BJ (cell line): ENCODE results near the gene SCN4A. TPM values are rescaled to one million over a fixed set of nuclear protein-coding genes. Genes with fewer than 3 reads are reported as not detected.
"Not testable (repeated sequence)": the region's sequence is repeated elsewhere in the genome, so short reads cannot be mapped to it uniquely, and the experiment has no call there.

ENCODE experiments used
- CTCF ChIA-PET: fragments of 350-600 bp; formaldehyde crosslinking; extraction: SDS; loops from one replicate; lab custom pipeline; 2021; ENCODE audit warnings: antibody characterized with exemption, inconsistent platforms; lab: Yijun Ruan, JAX
- POLR2A ChIA-PET: fragments of 300-600 bp; sonication (Branson Sonifier 250); formaldehyde crosslinking; extraction: SDS; loops from one replicate; lab custom pipeline; 2021; ENCODE audit warnings: antibody characterized with exemption; lab: Charles Lee
- DNase-seq: peaks from one replicate; pipeline ENCODE4 v3.0.0-alpha.2; 2011; ENCODE audit warnings: low read depth
- H3K27me3 ChIP-seq: 2 replicates; pipeline ENCODE4 v1.6.0; 2011; ENCODE audit warnings: low read length; ENCODE audit not compliant: control insufficient read depth, insufficient read depth
- H3K36me3 ChIP-seq: 2 replicates; pipeline ENCODE4 v1.5.1; 2011; ENCODE audit warnings: low read length; ENCODE audit not compliant: control insufficient read depth, insufficient read depth
- H3K4me3 ChIP-seq: 2 replicates; pipeline ENCODE4 v1.5.1; 2011; ENCODE audit warnings: low read depth, mild to moderate bottlenecking, control low read depth, low read length
- polyA plus RNA-seq: library from polyadenylated mRNA; depleted of rRNA; stranded (reverse); fragments of >200 nt; gene quantifications from 2 replicates; pipeline ENCODE4 v1.2.3, GENCODE V29; 2011; rRNA removed
- small RNA-seq: library from RNA; depleted of rRNA; stranded (forward); fragments of <200 nt; gene quantifications from one replicate; pipeline ENCODE3, GENCODE V24; 2012; ENCODE audit warnings: low replicate concordance, low read depth; ENCODE audit not compliant: insufficient read length
- TF ChIP-seq, protein P1 (sequence below): IDR thresholded peaks from 2 replicates; pipeline ENCODE4 v1.5.1; 2011; ENCODE audit warnings: low read depth, mild to moderate bottlenecking, control low read depth, inconsistent platforms, low read length, moderate library complexity; ENCODE audit not compliant: insufficient read depth

The SCN4A gene
- polyA plus RNA-seq, 1 experiment, result not detected

- POLR2A ChIA-PET, H3K4me3 ChIP-seq, DNase-seq, H3K36me3 ChIP-seq: not testable (repeated sequence)
- H3K27me3 ChIP-seq, result peaks cover 11% of the 10 kb centered on the region
- CTCF ChIA-PET, result interaction anchor here (2.7 kb wide), 1 partner anchor 11 kb away, joined by 12 read pairs; no protein-coding TSS in a partner anchor
These were observed 77.9 kb downstream of the SCN4A start for GRCh38 chr17:63894821-63895220.

DNA sequence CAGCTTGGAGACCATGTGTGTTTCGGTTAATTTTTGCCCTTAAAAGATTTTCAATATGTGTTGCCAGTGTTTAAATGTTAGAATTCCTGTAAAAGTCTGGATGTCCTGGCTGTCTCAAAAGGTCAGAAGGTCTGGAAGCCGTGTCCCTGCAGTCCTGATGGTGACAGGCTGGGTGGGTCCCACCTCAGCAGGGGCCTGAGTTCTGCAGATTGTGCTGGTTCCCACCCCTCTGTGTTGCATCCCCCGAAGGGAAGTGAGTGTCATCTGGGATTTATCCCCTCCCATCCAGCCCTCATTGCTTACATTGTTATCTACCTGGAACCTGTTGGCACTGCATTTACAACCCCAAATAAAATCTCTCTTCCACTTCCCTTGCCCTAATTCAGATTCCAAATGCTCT is 78.7 kb downstream of the SCN4A start:
- peaks cover 11% of the 10 kb centered on the region for H3K27me3 ChIP-seq
- CTCF ChIA-PET, result interaction anchor here (0.8 to 2.7 kb wide), 2 partner anchors 10 to 18 kb away, joined by 3 to 12 read pairs; partner anchors contain the start of gene CSHL1
- DNase-seq, H3K36me3 ChIP-seq, POLR2A ChIA-PET, H3K4me3 ChIP-seq: not testable (repeated sequence)

DNA sequence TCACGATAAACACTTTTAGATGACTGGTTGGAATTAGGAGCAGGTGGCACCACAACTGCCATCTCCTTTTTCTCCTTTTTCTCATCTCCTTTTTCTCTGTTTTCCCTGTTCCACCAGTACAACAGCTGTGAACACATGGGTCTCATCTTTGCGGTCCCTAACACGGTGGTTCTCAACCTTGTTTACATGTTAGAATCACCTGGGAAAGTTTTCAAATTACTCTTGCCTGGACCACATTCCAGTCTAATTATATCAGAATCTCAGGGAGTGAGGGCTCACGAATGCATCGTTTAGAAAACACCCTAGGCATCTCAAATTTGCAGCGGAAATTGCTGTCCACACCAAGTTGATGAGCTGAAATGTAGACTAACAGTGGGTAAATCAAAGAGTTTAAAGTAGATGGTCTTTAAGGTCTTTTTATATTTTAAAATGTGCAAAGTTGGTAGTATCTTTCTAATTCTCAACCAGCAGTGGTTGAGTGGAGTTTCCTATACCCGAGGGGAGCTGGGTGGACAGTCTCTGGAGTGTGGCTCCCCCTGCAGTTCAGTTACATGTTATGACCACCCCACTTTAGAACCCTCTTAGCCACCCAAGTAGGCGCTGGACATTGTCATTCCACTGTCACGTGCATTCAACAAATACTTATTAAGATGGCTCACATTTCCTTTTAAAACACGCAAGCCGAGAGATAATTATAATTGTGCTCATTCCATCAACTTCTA is 80.2 kb downstream of the SCN4A start:
- H3K4me3 ChIP-seq, POLR2A ChIA-PET: not testable (repeated sequence)
- CTCF ChIA-PET, result interaction anchor here (1.1 to 2.7 kb wide), 7 partner anchors 9 to 44 kb away, joined by 3 to 12 read pairs (median 4); partner anchors contain the start of gene GH2

DNA sequence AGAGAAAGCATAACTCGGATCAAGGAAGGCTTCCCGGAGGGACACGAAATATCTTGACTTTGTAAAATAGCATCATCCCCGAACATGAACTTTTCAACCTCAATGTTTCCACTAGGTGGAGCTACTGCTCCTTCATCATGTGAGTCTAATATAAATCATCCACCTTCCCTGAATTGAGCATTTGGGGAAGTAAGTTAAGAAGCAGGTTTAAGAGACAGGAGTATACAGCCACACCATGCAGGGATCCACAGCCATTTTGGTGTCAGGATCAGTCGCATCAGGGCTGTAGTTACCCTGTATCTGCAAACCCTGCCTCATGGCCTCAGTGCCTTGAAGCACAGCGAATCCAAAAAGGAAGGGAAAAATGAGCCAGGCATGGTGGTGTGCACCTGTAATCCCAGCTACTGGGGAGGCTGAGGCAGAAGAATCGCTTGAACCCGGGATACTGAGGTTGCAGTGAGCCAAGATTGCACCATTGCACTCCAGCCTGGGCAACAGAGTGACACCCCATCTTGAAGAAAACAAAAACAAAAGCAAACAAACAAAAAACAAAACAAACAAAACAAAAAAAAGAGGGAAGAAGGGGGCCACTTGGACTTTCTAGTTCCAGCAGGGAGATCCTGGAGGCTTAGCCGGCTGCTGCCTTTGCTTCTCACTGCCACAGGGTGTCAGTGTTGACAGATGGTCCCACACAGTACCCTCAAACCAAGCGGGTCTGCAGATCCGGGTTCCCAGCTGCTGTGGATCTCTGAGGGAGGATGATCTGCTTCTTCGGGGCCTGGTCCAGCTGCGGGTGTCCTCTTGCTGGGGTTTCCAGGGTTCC is 83.5 kb downstream of the SCN4A start:
- DNase-seq, H3K4me3 ChIP-seq, H3K36me3 ChIP-seq, POLR2A ChIA-PET: not testable (repeated sequence)
- H3K27me3 ChIP-seq, result peaks cover 13% of the 10 kb centered on the region
- CTCF ChIA-PET, result interaction anchor here (0.6 to 5.1 kb wide), 23 partner anchors 11 to 438 kb away, joined by 3 to 72 read pairs (median 3); partner anchors contain the start of genes CSHL1, GH2 and SMARCD2
- TF ChIP-seq, protein P1, sequence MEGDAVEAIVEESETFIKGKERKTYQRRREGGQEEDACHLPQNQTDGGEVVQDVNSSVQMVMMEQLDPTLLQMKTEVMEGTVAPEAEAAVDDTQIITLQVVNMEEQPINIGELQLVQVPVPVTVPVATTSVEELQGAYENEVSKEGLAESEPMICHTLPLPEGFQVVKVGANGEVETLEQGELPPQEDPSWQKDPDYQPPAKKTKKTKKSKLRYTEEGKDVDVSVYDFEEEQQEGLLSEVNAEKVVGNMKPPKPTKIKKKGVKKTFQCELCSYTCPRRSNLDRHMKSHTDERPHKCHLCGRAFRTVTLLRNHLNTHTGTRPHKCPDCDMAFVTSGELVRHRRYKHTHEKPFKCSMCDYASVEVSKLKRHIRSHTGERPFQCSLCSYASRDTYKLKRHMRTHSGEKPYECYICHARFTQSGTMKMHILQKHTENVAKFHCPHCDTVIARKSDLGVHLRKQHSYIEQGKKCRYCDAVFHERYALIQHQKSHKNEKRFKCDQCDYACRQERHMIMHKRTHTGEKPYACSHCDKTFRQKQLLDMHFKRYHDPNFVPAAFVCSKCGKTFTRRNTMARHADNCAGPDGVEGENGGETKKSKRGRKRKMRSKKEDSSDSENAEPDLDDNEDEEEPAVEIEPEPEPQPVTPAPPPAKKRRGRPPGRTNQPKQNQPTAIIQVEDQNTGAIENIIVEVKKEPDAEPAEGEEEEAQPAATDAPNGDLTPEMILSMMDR, result peak; percentile 57

More for the DNA sequence above, 80.2 kb downstream of the SCN4A start:
- H3K36me3 ChIP-seq, DNase-seq: not testable (repeated sequence)
- peaks cover 13% of the 10 kb centered on the region for H3K27me3 ChIP-seq
- TF ChIP-seq, protein P1, result peak; percentile 26; the same call in 1 of the 2 replicates

Small RNA genes within 50 kb of the gene (small RNA-seq; reads per million reads assigned to genes)
- gene AC127029.1, result not detected
- gene GH1, result not detected

Other genes with a start within 250 kb of the SCN4A start
- gene STRADA, start 231.1 kb downstream of the SCN4A start, polyA plus RNA-seq, result 21.0 and 30.9 TPM in 2 replicates
- 31.4 and 55.3 TPM in 2 replicates for gene CCDC47, start 199.3 kb downstream of the SCN4A start, polyA plus RNA-seq
- 56.3 and 99.3 TPM in 2 replicates for gene DDX42, start 198.7 kb downstream of the SCN4A start, polyA plus RNA-seq
- gene PSMC5, start 145.5 kb downstream of the SCN4A start, polyA plus RNA-seq, result 149 and 151 TPM in 2 replicates
- 36.3 and 42.1 TPM in 2 replicates for gene FTSJ3, start 145.3 kb downstream of the SCN4A start, polyA plus RNA-seq
- 57.6 and 80.0 TPM in 2 replicates for gene SMARCD2, start 130.2 kb downstream of the SCN4A start, polyA plus RNA-seq
- gene CSH2, start 99.2 kb downstream of the SCN4A start, polyA plus RNA-seq, result not detected in 2 replicates
- gene GH2, start 91.0 kb downstream of the SCN4A start, polyA plus RNA-seq, result not detected in 2 replicates
- gene CSH1, start 76.3 kb downstream of the SCN4A start, polyA plus RNA-seq, result not detected in 2 replicates
- not detected in 2 replicates for gene CSHL1, start 61.7 kb downstream of the SCN4A start, polyA plus RNA-seq
- gene GH1, start 54.1 kb downstream of the SCN4A start, polyA plus RNA-seq, result not detected in 2 replicates
- 0.36 and 0.58 TPM in 2 replicates for gene CD79B, start 40.6 kb downstream of the SCN4A start, polyA plus RNA-seq
- 0.10 and 0.21 TPM in 2 replicates for gene PRR29, start 25.4 kb upstream of the SCN4A start, polyA plus RNA-seq
- gene ICAM2, start 47.7 kb upstream of the SCN4A start, polyA plus RNA-seq, result 0.91 and 1.6 TPM in 2 replicates
- 8.5 and 8.6 TPM in 2 replicates for gene ERN1, start 157.2 kb upstream of the SCN4A start, polyA plus RNA-seq